Activated B cell treated with CpG ODN at 0.5 μM for 24 hours (primary cell): Measurements from ENCODE around the gene CRYL1. TPM values are rescaled to one million over a fixed set of nuclear protein-coding genes. Genes with fewer than 3 reads are reported as not detected.

ENCODE experiments used
- ATAC-seq: fragments of 200-7000 bp; cut with Tn5 transposase; one replicate; pipeline ENCODE4 v1.10.0; 2021; ENCODE audit warnings: low read depth, mild to moderate bottlenecking, moderate library complexity
- CTCF ChIA-PET: fragments of 350-600 bp; sonication (Branson Sonifier 250); formaldehyde crosslinking; loops from one replicate; lab custom pipeline; 2021; ENCODE audit warnings: antibody characterized with exemption; lab: Charles Lee
- POLR2A ChIA-PET: fragments of 350-600 bp; sonication (Branson Sonifier 250); formaldehyde crosslinking; loops from one replicate; lab custom pipeline; 2021; ENCODE audit warnings: antibody characterized with exemption; lab: Charles Lee
- DNase-seq: peaks from one replicate; pipeline ENCODE4 v3.0.0; 2022
- H3K27ac Mint-ChIP-seq: one replicate; pipeline ENCODE4 v1.8.0; 2020; ENCODE audit warnings: mixed read lengths
- H3K27me3 Mint-ChIP-seq: one replicate; pipeline ENCODE4 v1.8.0; 2021; ENCODE audit warnings: mixed read lengths
- H3K36me3 Mint-ChIP-seq: one replicate; pipeline ENCODE4 v1.8.0; 2021; ENCODE audit warnings: low read depth, mixed read lengths
- H3K4me1 Mint-ChIP-seq: one replicate; pipeline ENCODE4 v1.8.0; 2021; ENCODE audit warnings: mixed read lengths
- H3K4me3 Mint-ChIP-seq: one replicate; pipeline ENCODE4 v1.8.0; 2020; ENCODE audit warnings: mild to moderate bottlenecking, mixed read lengths
- H3K9me3 Mint-ChIP-seq: one replicate; pipeline ENCODE4 v1.8.0; 2020; ENCODE audit warnings: mixed read lengths
- intact Hi-C: fragments of 100-400 bp; cut with micrococcal nuclease; formaldehyde crosslinking; loops from one replicate; pipeline ENCODE4 v1.15.1; 2024
- total RNA-seq: library from RNA; stranded (reverse); gene quantifications from 2 replicates; pipeline ENCODE4 v1.2.3, GENCODE V29; 2022
- TF ChIP-seq, protein P1 (sequence below): fragments of 200-600 bp; IDR thresholded peaks from one replicate; pipeline ENCODE4 v1.8.0; 2022; ENCODE audit warnings: antibody characterized with exemption, mild to moderate bottlenecking

CRYL1 gene
- total RNA-seq, 1 donor from 2014 or later = 9.6 TPM

DNA sequence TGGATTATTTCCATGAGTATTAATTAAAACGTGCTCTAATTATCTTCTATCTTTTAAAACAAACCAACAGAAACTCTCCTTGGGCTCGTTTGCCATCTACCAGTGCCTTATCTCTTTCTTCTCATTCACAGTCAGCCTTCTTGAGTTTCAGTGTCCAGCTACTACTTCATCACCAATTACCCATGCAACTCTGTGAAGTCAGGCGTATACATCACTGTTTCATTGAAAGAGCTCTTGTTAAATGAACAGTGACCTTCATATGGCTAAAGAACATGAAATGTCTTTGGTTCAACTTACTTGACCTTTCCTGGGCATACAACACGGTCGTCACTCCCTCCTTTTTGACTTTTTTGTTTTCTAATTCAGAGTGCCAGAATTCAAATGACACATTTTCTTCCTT lies 36.1 kb upstream of the CRYL1 start:
- CTCF ChIA-PET = no interaction called here
- TF ChIP-seq, protein P1, sequence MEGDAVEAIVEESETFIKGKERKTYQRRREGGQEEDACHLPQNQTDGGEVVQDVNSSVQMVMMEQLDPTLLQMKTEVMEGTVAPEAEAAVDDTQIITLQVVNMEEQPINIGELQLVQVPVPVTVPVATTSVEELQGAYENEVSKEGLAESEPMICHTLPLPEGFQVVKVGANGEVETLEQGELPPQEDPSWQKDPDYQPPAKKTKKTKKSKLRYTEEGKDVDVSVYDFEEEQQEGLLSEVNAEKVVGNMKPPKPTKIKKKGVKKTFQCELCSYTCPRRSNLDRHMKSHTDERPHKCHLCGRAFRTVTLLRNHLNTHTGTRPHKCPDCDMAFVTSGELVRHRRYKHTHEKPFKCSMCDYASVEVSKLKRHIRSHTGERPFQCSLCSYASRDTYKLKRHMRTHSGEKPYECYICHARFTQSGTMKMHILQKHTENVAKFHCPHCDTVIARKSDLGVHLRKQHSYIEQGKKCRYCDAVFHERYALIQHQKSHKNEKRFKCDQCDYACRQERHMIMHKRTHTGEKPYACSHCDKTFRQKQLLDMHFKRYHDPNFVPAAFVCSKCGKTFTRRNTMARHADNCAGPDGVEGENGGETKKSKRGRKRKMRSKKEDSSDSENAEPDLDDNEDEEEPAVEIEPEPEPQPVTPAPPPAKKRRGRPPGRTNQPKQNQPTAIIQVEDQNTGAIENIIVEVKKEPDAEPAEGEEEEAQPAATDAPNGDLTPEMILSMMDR = no peak
- no peaks in the 10 kb centered on the region for H3K27me3 Mint-ChIP-seq
- H3K36me3 Mint-ChIP-seq = no peaks in the 10 kb centered on the region
- H3K9me3 Mint-ChIP-seq = peaks cover 6% of the 10 kb centered on the region
- H3K27ac Mint-ChIP-seq = no peak overlapping the region
- POLR2A ChIA-PET = no interaction called here
- DNase-seq (no peak), ATAC-seq (no peak)
- H3K4me1 Mint-ChIP-seq = peaks cover 6% of the 10 kb centered on the region
- H3K4me3 Mint-ChIP-seq = no peak overlapping the region
- intact Hi-C loops = no loop called here

GRCh38 chr13:20559659-20560356 lies 34.2 kb upstream of the CRYL1 start:
- Mint-ChIP-seq H3K4me1 (no peaks in the 10 kb centered on the region), H3K27ac (no peak overlapping the region), H3K9me3 (peaks cover 2% of the 10 kb centered on the region), H3K27me3 (peaks cover 2% of the 10 kb centered on the region), H3K4me3 (no peak overlapping the region), H3K36me3 (no peaks in the 10 kb centered on the region)
- ChIA-PET CTCF (no interaction called here), POLR2A (interaction anchor here (1.1 kb wide), 1 partner anchor 214 kb away, joined by 3 read pairs; the partner anchor contains the start of gene EEF1AKMT1)
- intact Hi-C loops = no loop called here
- TF ChIP-seq, protein P1 = no peak
- DNase-seq = no peak
- ATAC-seq = no peak

GRCh38 chr13:20558982-20559381 lies 33.3 kb upstream of the CRYL1 start:
- CTCF ChIA-PET = no interaction called here
- H3K9me3 Mint-ChIP-seq = no peaks in the 10 kb centered on the region
- no peaks in the 10 kb centered on the region for H3K4me1 Mint-ChIP-seq
- no peak overlapping the region for H3K4me3 Mint-ChIP-seq
- TF ChIP-seq, protein P1 = no peak
- peaks cover 2% of the 10 kb centered on the region for H3K27me3 Mint-ChIP-seq
- ATAC-seq (no peak), DNase-seq (no peak)
- intact Hi-C loops = no loop called here
- POLR2A ChIA-PET = interaction anchor here (0.6 to 1.1 kb wide), 2 partner anchors 9 to 215 kb away, joined by 3 to 4 read pairs; partner anchors contain the start of gene EEF1AKMT1
- no peaks in the 10 kb centered on the region for H3K36me3 Mint-ChIP-seq
- no peak overlapping the region for H3K27ac Mint-ChIP-seq

DNA sequence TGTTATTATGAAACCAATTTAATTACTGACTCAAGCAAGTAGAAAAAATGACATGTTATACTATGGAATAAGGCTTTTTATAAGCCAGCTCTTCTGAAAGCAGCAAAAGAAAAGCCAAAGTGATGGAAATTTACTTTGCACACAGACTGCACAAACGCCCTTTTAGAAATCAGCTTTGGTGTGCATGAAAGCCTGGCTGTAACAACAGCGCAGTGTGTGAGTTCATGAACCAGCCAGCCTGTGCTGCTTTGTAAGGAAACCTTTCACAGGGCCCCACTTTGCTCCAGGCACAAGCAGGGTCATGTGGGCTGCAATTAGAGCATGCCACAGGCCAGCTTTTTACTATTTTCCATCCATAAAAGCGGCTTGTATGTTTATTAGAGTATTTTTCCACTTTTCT lies 27.7 kb upstream of the CRYL1 start:
- no peak overlapping the region for H3K27ac Mint-ChIP-seq
- POLR2A ChIA-PET = interaction anchor here (0.6 to 0.9 kb wide), 2 partner anchors 9 to 235 kb away, joined by 3 read pairs; no protein-coding TSS in a partner anchor

GRCh38 chr13:20550799-20551198 lies 25.1 kb upstream of the CRYL1 start:
- no peak for DNase-seq
- no peak for ATAC-seq
- TF ChIP-seq, protein P1 = no peak
- POLR2A ChIA-PET = no interaction called here
- CTCF ChIA-PET = interaction anchor here (1.6 kb wide), 1 partner anchor 55 kb away, joined by 5 read pairs; no protein-coding TSS in a partner anchor
- H3K9me3 Mint-ChIP-seq = no peaks in the 10 kb centered on the region
- peaks cover 4% of the 10 kb centered on the region for H3K27me3 Mint-ChIP-seq
- H3K4me1 Mint-ChIP-seq = peaks cover 22% of the 10 kb centered on the region
- no peak overlapping the region for H3K4me3 Mint-ChIP-seq
- no peaks in the 10 kb centered on the region for H3K36me3 Mint-ChIP-seq
- intact Hi-C loops = loop anchor here (1.0 kb wide), 1 partner anchor 55 kb away; no protein-coding TSS in a partner anchor
- H3K27ac Mint-ChIP-seq = no peak overlapping the region

More for the DNA sequence above, 27.7 kb upstream of the CRYL1 start:
- CTCF ChIA-PET = no interaction called here
- Mint-ChIP-seq H3K4me1 (no peaks in the 10 kb centered on the region), H3K4me3 (no peak overlapping the region), H3K27me3 (peaks cover 4% of the 10 kb centered on the region), H3K9me3 (no peaks in the 10 kb centered on the region), H3K36me3 (no peaks in the 10 kb centered on the region)
- no peak for DNase-seq
- intact Hi-C loops = no loop called here
- no peak for ATAC-seq
- TF ChIP-seq, protein P1 = no peak
